ENCODE results near the gene PFN1.

Gene PFN1

DNA sequence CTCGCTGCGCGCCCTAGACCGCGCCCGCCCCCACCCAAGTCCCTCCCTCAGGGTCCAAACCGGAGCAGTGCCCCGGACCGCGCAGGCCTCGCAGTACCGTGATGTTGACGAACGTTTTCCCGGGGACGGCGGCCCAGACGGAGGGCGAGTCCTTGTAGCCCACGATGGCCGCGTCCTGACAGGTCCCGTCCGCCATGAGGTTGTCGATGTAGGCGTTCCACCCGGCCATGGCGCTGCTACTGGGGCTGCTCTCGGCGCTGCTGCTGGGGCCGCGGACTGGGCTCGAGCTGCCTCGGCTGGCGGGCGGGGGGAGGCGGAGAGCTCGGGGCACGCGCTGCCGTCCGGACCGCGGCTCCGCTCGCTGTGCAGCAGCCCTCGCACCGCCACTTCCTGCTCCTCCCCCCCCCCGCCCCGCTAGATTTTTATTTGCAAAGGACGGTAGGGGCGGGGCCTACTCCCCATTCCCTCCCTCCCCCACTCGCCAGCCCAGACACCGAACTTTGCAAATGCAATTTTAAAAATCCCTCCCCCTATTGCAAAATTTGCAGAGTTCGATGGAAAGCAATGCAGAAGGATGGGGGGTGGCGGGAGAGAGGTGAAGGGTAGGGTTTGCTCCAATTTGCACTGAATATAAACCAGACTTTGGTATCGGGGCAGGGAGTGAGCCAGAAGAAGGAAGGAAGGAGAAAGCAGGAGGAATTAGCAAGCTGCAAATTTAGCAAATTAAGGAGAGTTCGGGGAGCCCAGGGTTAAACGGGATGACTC lies at the start of gene PFN1:
Gene PFN1 (minus strand): TSS at position 365 of the 765 bp plus-strand sequence. CDS start 136 bp downstream, at position 229.
- TF ChIP-seq TAF1 (IDR thresholded peaks at IDR 0.05; ENCODE audit: low read depth) = peak; percentile 79
- TF ChIP-seq NFIC (IDR thresholded peaks at IDR 0.05) = peak; percentile 5; the same call in 1 of the 2 replicates
- TF ChIP-seq TCF12 (IDR thresholded peaks at IDR 0.05; ENCODE audit: low read depth) = peak; percentile 47
- no peak for TF ChIP-seq EGR1 (IDR thresholded peaks at IDR 0.05)
- TF ChIP-seq FOXM1 (IDR thresholded peaks at IDR 0.05; ENCODE audit: borderline replicate concordance, low read depth) = no peak
- no peak for TF ChIP-seq CREB1 (IDR thresholded peaks at IDR 0.05; ENCODE audit: low read depth)
- no peak for TF ChIP-seq RAD21 (IDR thresholded peaks at IDR 0.05; ENCODE audit: low read depth)
- TF ChIP-seq, protein P1, sequence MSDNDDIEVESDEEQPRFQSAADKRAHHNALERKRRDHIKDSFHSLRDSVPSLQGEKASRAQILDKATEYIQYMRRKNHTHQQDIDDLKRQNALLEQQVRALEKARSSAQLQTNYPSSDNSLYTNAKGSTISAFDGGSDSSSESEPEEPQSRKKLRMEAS (IDR thresholded peaks at IDR 0.05) = peak; percentile 66
- TF ChIP-seq, protein P2, sequence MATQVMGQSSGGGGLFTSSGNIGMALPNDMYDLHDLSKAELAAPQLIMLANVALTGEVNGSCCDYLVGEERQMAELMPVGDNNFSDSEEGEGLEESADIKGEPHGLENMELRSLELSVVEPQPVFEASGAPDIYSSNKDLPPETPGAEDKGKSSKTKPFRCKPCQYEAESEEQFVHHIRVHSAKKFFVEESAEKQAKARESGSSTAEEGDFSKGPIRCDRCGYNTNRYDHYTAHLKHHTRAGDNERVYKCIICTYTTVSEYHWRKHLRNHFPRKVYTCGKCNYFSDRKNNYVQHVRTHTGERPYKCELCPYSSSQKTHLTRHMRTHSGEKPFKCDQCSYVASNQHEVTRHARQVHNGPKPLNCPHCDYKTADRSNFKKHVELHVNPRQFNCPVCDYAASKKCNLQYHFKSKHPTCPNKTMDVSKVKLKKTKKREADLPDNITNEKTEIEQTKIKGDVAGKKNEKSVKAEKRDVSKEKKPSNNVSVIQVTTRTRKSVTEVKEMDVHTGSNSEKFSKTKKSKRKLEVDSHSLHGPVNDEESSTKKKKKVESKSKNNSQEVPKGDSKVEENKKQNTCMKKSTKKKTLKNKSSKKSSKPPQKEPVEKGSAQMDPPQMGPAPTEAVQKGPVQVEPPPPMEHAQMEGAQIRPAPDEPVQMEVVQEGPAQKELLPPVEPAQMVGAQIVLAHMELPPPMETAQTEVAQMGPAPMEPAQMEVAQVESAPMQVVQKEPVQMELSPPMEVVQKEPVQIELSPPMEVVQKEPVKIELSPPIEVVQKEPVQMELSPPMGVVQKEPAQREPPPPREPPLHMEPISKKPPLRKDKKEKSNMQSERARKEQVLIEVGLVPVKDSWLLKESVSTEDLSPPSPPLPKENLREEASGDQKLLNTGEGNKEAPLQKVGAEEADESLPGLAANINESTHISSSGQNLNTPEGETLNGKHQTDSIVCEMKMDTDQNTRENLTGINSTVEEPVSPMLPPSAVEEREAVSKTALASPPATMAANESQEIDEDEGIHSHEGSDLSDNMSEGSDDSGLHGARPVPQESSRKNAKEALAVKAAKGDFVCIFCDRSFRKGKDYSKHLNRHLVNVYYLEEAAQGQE (IDR thresholded peaks at IDR 0.05; ENCODE audit: low read depth) = no peak
- TF ChIP-seq TEAD4 (IDR thresholded peaks at IDR 0.05) = no peak
- no peak for TF ChIP-seq ZBTB7A (IDR thresholded peaks at IDR 0.05; ENCODE audit: low read depth)
- 0 out of 2 replicates have a peak, but pooled peaks have one; percentile 19 for TF ChIP-seq EP300 (IDR thresholded peaks at IDR 0.05; ENCODE audit: borderline replicate concordance)
- TF ChIP-seq CEBPB (IDR thresholded peaks at IDR 0.05) = peak; percentile 97
- TF ChIP-seq, protein P3, sequence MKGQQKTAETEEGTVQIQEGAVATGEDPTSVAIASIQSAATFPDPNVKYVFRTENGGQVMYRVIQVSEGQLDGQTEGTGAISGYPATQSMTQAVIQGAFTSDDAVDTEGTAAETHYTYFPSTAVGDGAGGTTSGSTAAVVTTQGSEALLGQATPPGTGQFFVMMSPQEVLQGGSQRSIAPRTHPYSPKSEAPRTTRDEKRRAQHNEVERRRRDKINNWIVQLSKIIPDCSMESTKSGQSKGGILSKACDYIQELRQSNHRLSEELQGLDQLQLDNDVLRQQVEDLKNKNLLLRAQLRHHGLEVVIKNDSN (IDR thresholded peaks at IDR 0.05) = no peak
- TF ChIP-seq YY1 (IDR thresholded peaks at IDR 0.05; ENCODE audit: low read depth) = peak; percentile 65

DNA sequence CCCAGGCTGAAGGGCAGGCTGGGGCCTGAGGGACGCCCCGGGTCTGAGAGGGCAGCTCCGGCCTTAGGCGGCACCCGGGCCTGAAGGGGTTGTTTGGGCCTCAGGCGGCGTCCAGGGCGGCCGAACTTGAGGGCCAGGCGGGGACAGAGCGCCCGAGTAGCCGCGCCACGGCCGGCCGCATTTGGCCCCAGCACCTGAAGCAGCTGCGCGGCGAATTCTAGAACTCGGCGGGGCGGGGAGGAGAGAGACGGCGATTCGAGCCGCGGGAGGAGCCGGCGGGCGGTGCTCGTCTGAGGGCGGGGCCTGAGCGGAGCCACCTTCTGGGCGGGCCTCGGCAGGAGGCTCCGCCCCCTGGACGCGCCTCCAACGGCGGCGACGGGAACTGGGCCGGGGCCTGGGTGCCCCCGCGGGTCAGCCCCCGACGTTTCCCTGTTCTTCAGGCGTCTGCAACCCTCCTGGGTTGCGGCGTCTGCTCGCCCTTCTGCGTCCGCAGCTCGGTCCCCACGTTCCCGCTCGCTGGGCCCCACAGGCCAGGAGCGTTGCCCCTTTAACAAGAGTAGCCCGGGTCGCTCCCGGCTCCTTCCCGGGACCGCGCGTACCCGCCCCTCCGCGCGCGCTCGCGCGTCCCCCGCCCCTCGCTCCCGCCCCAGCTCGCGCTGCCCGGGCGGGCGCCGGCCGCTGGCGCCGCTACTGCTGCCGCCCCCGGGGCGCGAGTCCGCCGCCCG lies 49.1 kb upstream of the PFN1 start, which contains the start of the genes INCA1 and KIF1C:
Gene INCA1 (minus strand): TSS at position 221 of the 725 bp plus-strand sequence. CDS start 3,085 bp downstream, outside the sequence.
Gene KIF1C (plus strand): TSS at position 649 of the 725 bp plus-strand sequence. CDS start 2,297 bp downstream, outside the sequence.
- TF ChIP-seq FOXM1 (IDR thresholded peaks at IDR 0.05; ENCODE audit: borderline replicate concordance, low read depth) (no peak), CREB1 (IDR thresholded peaks at IDR 0.05; ENCODE audit: low read depth) (no peak), TCF12 (IDR thresholded peaks at IDR 0.05; ENCODE audit: low read depth) (peak; percentile 46; the same call in 1 of the 2 replicates), ZBTB7A (IDR thresholded peaks at IDR 0.05; ENCODE audit: low read depth) (peak; percentile 72; the same call in 1 of the 2 replicates), YY1 (IDR thresholded peaks at IDR 0.05; ENCODE audit: low read depth) (no peak), NFIC (IDR thresholded peaks at IDR 0.05) (peak; percentile 40; the same call in 1 of the 2 replicates), EP300 (IDR thresholded peaks at IDR 0.05; ENCODE audit: borderline replicate concordance) (no peak), RAD21 (IDR thresholded peaks at IDR 0.05; ENCODE audit: low read depth) (no peak), TAF1 (IDR thresholded peaks at IDR 0.05; ENCODE audit: low read depth) (peak; percentile 61; the same call in 1 of the 2 replicates)
- TF ChIP-seq, protein P1 (IDR thresholded peaks at IDR 0.05) = peak; percentile 49
- TF ChIP-seq, protein P3 (IDR thresholded peaks at IDR 0.05) = no peak
- TF ChIP-seq, protein P2 (IDR thresholded peaks at IDR 0.05; ENCODE audit: low read depth) = no peak

DNA sequence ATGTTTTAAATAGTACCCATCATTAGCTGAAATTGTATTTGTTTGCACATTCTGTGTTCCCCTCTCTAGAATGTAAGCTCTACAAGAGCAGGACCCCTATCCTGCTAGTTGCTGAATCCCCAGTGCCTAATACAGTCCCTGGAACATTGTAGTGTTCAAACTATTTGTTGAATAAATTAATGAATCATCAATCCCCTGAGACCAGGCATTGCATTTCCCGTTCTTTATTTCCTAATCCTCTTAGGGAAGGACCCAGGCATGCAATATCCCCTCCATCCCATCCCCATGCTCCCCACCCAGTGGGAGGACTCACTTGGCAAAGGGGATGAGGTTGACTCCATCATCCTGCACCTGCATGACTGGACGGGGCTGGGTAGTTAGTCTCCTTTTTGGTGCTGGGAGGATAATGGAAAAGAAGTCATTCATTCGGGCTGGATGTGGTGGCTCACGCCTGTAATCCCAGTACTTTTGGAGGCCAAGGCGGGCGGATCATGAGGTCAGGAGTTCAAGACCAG lies 45.8 kb upstream of the PFN1 start:
- TF ChIP-seq TEAD4 (IDR thresholded peaks at IDR 0.05) (no peak), CEBPB (IDR thresholded peaks at IDR 0.05) (no peak), TCF12 (IDR thresholded peaks at IDR 0.05; ENCODE audit: low read depth) (no peak), NFIC (IDR thresholded peaks at IDR 0.05) (no peak), FOXM1 (IDR thresholded peaks at IDR 0.05; ENCODE audit: borderline replicate concordance, low read depth) (no peak), YY1 (IDR thresholded peaks at IDR 0.05; ENCODE audit: low read depth) (no peak), EGR1 (IDR thresholded peaks at IDR 0.05) (no peak), EP300 (IDR thresholded peaks at IDR 0.05; ENCODE audit: borderline replicate concordance) (no peak)
- TF ChIP-seq, protein P2 (IDR thresholded peaks at IDR 0.05; ENCODE audit: low read depth) = no peak
- TF ChIP-seq, protein P3 (IDR thresholded peaks at IDR 0.05) = no peak

Measured in Ishikawa (cell line).